Activated CD4-positive, alpha-beta T cell treated with anti-CD3 and anti-CD28 coated beads, Interleukin-2, amount 50 U/mL, for 1 hour (primary cell): Measurements from ENCODE around the gene GNA14.
"Not testable (repeated sequence)": the region's sequence is repeated elsewhere in the genome, so short reads cannot be mapped to it uniquely, and the experiment has no call there.

Source experiments
- DNase-seq: peaks from one replicate; pipeline ENCODE4 v3.0.0-alpha.2; 2020

GNA14 gene

GRCh38 chr9:77531400-77531799 lies 116.7 kb downstream of the GNA14 start:
- DNase-seq, result no peak

GRCh38 chr9:77523891-77524290 lies 124.2 kb downstream of the GNA14 start:
- DNase-seq, result no peak

- DNase-seq, result no peak
Observed at GRCh38 chr9:77521091-77521490, 127.0 kb downstream of the GNA14 start.

GRCh38 chr9:77518688-77519087 lies 129.4 kb downstream of the GNA14 start:
- DNase-seq, result no peak

GRCh38 chr9:77516781-77517180 lies 131.3 kb downstream of the GNA14 start:
- no peak for DNase-seq

- no peak for DNase-seq
Observed at GRCh38 chr9:77514886-77515711, 133.0 kb downstream of the GNA14 start.

- DNase-seq, result no peak
Observed at GRCh38 chr9:77513457-77513856, 134.7 kb downstream of the GNA14 start.

GRCh38 chr9:77512876-77513275 lies 135.2 kb downstream of the GNA14 start:
- no peak for DNase-seq

- DNase-seq, result no peak
Observed at GRCh38 chr9:77511525-77511924, 136.6 kb downstream of the GNA14 start.

- DNase-seq, result no peak
Observed at GRCh38 chr9:77510666-77511065, 137.5 kb downstream of the GNA14 start.

GRCh38 chr9:77508396-77508795 lies 139.7 kb downstream of the GNA14 start:
- DNase-seq, result no peak

- DNase-seq, result no peak
Observed at GRCh38 chr9:77507212-77507961, 140.7 kb downstream of the GNA14 start.

GRCh38 chr9:77505232-77505631 lies 142.9 kb downstream of the GNA14 start:
- no peak for DNase-seq

- no peak for DNase-seq
Observed at GRCh38 chr9:77502568-77502967, 145.6 kb downstream of the GNA14 start.

- DNase-seq, result no peak
Observed at GRCh38 chr9:77498891-77499290, 149.2 kb downstream of the GNA14 start.

GRCh38 chr9:77497322-77498198 lies 150.6 kb downstream of the GNA14 start:
- DNase-seq, result no peak

- no peak for DNase-seq
Observed at GRCh38 chr9:77495834-77496671, 152.1 kb downstream of the GNA14 start.

GRCh38 chr9:77490279-77490678 lies 157.8 kb downstream of the GNA14 start:
- DNase-seq, result not testable (repeated sequence)

GRCh38 chr9:77489405-77490163 lies 158.5 kb downstream of the GNA14 start:
- DNase-seq, result not testable (repeated sequence)

GRCh38 chr9:77488439-77489126 lies 159.5 kb downstream of the GNA14 start:
- DNase-seq, result no peak

- no peak for DNase-seq
Observed at GRCh38 chr9:77486968-77487367, 161.2 kb downstream of the GNA14 start.
